NCI-H187 treated with DMSO at 0.1 percent for 48 hours (cell line): ENCODE data around the gene MAD1L1.

Source experiments
- DNase-seq: peaks from one replicate; lab custom pipeline; 2025; lab: John Stamatoyannopoulos, UW

Gene MAD1L1

DNA sequence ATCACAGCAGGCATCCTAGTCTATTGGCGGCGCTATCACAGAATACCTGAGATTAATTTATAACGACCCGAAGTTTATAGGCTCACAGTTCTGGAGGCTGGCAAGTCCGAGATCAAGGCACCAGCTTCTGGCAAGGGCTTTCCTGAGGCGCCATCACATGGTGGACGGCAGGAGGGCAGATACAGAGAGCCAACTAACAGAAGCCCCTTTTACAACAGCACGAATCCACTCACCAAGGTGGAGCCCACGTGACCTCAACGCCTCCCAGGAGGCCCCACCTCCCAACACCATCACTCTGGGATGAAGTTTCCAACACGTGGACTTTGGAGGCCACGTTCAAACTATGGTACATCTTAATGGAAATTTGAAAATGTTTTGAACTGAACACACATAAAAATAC, 307.4 kb downstream of the MAD1L1 start:
- no peak for DNase-seq

DNA sequence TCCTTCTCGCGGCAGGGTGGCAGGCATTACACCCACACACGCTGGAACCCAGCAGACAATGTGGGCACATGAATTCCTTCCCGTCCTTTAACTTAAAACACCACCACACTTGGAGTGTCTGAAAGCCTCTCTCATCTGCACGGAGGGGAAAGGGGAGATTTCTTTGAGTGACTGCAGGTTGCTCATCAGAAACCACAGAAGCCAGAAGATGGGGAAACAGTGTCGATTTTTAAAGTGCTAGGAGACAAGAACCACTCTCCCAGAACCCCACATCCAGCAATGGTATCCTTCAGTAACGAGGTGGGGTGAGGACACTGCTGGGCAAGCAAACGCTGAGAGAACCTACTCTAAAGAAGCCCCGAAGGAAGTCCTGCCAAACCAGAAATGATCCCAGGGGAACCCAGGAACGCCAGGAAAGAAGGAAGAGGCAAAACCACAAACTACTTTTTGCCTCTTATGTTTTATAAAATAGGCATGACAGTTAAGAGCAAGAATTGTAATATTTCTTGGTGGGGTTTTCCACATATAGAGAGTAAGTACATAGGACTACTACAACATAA, 308.4 kb downstream of the MAD1L1 start:
- no peak for DNase-seq

DNA sequence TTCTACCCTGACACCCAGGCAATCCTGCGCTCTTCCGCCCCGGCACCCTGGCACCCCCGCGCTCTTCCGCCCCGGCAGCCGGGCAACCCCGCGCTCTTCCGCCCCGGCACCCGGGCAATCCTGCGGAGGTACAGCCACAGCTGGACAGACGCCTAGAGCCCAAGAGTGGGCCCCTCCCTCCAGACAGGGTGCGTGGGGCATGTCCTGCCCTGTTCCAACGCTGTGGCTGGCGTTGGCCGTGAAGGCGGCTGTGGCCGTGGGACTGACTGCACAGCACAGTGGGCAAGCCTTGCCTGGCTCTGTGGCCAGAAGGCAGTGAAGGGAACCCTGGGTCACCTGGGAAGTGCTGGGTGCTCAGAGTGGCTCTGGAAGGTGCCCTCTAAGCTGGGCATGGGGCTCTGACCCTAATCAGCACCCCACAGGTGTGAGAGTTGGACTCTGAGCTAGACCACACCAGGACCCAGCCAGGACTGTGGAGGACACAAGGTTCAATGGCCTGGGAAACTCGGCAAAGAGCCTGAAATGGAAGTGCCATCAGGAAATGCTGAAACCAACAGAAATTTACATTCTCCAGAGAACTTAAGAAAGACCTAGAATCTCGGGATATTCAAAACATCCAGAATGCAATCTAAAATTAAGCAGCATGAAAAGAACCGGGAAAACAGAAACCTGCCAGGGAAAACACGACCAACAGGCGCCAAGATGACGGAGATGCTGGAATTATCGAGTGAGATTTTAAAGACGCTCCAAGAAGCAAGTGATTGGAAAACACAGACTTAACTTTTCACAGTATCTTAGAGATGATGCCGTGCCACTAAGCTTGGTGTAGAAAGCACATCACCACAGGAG, 309.1 kb downstream of the MAD1L1 start:
- DNase-seq: no peak

DNA sequence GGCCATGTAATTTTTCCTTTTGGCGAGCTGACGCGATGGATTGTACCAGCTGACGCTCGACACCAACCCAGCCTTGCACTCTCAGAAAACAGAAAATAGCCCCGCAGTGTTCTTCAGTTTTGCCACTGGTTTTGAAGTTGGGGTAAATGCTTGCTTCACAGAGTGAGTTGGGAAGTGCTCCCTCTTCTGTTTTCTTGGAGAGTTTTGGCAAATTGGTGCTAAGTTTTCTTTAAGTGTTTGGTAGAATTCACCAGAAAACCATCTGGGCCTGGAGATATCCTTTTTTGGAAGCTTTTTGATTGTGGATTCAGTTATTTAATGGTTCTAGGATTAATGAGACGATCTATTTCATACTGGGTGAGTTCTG, 309.9 kb downstream of the MAD1L1 start:
- no peak for DNase-seq

DNA sequence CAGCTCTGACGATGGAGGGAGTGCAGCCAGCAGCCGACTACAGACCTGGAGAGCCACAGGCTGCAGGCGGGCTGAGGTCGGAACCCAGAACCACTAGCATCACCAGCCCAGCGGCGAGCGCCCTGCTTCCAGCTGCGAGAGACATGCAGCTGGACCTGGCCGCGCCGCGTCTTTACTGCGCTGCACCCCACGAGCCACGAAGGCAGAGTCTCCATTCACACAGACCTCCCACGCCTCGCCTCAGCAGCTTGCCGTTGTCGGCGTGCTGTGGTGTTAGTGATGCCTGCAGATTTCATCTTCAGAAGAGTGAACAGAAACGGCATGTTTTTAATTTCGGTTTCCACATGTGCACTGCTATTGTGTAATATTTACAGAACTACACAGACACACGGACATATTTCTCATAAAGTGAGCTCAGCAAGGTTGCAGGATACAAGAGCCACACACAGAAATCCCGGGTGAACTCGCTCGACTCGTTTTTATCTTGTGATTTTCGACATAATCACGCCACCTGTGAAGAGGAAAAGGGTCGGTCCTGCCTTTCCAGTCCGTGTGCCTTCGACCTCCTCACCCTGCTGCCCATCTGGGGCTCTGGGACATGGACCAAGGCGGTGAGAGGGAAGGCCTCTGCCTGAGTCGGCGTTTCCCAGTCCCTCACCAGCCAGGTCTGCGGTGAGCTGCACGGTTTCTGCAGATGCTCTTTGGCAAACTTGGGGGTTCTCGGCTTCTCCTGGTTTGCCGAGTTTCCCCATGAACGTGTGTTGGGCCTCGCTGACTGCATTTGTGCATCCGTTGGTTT, 310.5 kb downstream of the MAD1L1 start:
- DNase-seq: no peak

DNA sequence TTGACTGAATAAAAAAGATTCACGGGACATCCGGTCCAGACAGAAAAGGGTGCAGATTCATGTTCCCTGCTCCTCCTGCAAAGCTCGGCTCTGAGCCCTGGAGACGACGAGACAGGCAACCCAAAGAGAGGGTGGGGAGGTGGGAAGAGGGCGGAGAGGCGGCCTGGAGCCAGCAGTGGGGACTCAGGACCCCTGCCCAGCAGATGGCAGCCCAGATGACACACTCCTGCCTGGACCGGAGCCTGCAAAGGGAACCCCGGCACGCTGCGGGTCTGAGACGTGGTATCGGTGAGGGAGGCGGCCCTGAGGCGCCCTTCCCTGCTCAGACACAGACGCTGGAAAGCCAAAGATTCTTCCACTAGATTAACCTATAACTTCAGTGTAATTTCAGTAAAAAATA, 311.9 kb downstream of the MAD1L1 start:
- no peak for DNase-seq

DNA sequence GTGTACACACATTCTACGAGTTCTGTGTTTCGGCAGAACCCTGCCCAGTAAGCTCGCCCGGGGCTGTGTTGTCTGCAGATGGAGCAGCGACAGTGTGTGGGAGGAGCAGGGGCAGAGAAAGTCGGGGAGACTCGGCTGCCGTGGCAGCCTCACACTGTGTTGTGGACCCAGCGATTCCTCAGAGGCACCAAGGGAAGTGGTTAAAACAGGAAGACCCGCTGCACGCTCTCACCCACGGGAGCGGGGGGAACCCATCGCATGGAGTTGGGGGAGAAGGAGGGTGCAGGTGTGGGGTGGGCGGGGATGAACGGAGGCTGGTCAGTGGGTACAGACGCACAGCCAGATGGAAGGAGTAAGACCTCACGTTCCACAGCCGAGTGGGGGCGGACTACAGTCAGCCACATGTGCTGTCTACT, 312.5 kb downstream of the MAD1L1 start:
- no peak for DNase-seq

DNA sequence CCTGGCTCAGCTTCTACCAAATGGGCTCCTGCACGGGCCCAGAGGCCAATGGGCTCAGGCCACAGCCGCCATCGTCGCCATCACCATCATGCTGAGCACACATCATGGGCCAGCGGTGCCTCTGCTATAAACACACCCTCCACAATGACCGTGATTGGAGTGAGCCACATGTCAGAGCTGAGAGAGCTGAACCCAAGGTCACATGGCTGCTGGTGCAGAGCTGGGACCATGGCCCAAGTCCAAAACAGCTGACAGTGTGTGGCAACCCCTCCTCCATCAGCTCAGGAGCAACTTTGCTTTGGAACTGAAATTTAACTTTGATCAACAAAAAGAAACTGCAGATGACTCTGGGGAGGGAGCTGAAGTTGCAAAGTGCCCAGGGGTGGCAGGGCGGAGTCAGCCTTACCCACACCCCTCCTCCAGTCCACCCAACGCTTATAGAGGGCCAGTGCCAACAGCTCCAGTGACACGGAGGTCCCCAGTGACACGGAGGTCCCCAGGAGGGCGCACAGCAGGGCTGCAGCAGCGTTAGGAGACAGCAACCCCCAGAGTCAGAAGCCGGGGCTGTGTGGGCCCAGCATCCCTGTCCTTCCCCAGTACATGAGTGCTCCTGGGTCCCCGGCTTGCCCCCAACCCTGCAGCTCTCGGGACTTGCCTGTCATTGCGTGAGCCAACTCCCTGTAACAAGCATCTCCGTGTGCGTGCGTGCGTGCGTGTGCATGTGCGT, 313.0 kb downstream of the MAD1L1 start:
- DNase-seq: no peak

DNA sequence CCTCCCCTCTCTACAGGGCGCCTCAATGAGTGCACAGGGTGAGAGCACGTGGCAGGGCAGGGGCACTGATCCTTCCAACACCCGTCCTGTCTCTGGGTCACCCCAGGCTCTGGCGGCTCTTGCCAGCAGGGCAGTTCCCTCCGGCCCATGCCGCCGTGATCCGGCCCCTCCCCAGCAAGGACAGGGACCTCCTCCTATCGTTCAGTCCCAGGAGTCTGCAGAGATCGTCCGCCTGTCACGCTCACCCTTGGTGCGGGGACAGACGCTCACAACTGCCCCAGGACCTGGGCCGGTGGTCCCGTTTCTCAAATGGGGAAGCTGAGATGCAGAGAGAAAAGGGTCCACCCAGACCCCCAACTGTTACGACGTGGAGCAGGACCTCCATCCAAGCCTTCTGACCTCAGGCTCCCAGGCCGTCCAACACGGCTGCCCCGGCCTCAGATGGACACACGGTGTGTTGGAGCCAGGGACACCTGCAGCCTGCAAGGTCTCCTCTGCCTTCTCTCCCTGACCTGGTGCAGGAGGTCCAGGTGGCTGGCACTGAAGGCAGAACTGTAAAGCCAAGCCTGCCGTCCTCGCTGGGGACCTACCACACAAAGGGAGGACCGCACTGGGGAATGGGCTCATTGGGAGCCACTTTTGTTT, 313.7 kb downstream of the MAD1L1 start:
- DNase-seq: no peak

DNA sequence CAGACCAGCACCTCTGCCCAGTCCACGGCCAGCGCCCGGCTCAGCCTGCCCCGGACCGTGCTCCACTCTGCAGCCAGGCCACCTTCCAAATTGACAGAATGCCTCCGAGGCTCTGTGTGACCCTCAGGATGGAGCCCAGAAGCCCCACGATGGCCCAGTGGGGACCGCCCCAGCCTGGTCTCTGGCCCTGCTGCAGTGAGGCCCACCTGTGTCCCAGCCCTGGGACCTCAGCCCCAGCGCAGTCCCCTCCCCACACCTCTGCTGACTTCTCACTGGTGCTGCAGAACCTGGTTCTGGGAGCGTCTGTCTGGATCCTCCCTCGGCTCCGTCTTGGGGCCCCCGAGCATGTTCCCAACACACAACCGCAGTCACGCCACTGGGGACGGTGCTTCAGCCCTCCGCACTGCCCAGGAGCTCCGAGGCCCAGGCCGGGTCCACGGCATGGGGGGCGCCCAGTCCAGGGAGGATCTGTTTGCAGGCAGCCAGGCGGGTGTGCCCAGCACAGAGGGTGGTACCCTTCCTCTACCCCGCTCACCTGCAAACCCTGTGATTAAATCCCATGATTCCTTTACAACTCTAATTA, 314.6 kb downstream of the MAD1L1 start:
- no peak for DNase-seq

DNA sequence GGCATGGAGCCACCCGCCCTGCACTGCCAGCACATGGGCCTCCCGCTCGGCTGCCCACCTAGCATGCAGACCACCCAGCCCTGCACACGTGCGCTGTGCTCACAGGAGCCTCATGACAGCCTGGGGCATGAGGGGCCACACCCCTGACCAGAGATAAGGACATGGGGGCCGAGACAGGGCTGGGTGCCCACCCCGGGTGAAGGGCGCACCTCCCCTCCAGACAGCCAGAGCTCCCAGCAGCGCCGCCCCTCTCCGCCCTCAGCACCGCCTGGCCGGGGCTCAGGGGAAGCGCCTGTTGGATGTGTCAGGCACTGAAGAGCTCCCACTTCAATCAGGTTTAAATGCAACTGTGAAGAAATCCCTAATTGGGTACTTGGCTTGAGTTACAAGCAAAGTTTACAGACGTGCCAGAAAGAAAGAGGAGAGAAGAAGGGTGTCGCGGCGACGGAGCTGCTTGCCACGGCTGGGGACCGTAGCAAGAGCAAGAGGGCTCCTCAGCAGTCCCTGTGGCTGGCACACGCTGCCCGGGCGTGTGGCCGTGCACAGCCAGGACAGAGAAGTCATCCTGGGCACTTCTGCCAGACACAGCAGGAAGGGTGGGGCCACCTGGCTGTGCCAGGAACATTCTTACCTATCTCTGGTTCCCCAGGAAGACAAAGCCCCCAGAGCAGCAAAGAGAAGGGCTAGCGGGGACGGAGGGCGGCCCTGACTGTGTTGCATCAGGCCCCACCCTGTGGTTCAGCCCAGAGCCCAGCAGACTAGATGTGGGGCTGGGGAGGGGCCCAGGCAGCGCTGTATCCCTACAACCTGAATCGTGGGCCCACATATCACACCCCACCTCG, 315.3 kb downstream of the MAD1L1 start:
- no peak for DNase-seq

DNA sequence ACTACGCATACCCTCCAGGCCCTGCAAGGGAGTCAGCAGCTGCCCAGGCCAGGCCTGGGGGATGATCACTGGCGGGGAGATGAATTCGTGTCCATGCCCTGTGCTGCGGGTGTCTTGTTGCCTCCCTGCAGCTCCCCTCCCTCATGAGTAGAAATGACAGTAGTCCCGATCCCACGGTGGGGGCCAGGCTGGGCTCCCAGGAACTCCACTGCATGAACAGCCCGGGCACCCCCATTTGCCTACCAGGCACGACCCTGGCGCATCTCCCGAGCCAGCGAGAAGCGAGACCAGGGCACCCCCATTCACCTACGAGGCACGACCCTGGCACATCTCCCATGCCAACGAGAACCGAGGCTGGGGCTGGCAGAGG, 316.2 kb downstream of the MAD1L1 start:
- DNase-seq: no peak

DNA sequence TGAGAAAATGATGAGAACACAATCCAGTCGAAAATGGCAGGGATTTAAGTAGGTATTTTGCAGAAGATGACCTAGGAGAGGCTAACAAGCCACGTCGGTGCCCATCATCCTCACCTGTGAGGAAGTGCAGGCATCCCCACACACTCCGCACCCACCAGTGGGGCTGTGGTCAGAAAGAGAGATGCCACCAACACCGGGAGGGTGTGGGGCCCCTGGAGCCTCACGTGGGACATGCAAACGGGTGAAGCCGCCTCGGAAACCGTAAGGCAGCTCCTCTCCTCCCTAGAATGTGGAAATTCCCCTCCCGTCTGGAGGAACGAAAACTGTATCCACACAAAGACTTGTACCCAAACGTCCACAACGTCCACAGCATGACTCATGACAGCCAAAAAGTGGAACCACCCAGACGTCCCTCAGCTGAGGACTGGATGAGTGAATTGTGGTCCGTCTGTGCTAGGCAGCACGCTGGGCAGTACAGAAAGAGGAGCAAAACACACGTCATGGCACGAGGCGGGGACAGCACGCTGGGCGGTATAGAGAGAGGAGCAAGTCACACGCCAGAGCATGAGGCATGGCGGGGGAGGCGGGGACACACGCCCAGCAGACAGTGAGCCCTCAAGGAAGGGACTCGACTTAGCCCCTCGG, 316.7 kb downstream of the MAD1L1 start:
- DNase-seq: no peak

DNA sequence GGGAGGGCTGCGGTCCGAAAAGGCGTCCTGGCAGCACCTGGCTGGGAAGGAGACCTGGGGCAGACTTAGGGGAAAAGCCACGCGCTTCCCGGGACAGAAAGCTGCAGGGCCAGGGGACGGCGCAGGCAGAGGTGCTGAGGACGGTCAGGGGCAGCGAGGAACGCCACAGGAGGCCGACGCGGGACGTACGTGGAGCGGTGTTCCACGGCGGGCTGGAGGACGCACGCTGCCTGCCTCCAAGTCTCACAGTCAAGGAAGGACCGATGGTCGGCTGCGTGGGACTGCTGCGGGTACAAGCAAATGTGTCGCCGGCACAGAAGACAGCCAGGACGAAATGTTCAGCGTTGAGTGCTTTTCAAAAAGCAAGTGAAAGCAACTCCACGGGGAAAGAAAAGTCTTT, 317.4 kb downstream of the MAD1L1 start:
- no peak for DNase-seq

DNA sequence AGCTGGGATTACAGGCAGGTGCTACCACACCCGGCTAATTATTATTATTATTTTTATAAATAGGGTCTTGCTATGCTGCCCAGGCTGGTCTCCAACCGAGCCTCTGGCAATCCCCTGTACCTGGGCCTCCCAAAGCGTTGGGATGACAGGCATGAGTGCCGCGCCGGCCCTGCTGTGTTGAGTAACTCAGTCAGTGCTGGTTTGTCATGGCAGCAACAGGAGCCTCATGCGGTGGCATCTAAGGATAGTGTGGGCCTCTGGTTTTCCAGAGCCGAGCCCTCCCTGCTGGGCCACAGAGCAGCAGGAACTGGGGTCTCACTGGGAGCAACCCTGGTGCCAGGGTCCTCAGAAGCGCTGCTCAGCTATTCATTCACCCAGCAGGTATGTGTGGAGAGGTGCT, 318.0 kb downstream of the MAD1L1 start:
- no peak for DNase-seq

DNA sequence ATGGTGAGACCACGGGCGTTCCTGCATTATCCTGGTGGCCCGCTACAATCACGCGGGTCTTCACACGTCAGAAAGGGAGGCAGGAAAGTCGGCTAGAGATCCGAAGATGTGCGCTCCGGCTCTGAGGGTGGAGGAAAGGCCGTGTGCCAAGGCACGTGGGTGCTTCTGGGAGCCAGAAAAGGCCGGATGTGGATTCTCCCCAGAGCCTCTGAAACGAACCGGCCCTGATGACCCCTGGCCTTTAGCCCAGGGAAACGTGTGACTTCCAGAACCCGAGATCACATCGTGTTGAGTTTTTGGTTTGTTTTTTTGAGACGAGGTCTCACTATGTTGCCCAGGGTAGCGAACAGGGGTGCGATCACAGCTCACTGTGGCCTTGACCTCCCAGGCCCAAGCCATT, 318.4 kb downstream of the MAD1L1 start:
- no peak for DNase-seq

DNA sequence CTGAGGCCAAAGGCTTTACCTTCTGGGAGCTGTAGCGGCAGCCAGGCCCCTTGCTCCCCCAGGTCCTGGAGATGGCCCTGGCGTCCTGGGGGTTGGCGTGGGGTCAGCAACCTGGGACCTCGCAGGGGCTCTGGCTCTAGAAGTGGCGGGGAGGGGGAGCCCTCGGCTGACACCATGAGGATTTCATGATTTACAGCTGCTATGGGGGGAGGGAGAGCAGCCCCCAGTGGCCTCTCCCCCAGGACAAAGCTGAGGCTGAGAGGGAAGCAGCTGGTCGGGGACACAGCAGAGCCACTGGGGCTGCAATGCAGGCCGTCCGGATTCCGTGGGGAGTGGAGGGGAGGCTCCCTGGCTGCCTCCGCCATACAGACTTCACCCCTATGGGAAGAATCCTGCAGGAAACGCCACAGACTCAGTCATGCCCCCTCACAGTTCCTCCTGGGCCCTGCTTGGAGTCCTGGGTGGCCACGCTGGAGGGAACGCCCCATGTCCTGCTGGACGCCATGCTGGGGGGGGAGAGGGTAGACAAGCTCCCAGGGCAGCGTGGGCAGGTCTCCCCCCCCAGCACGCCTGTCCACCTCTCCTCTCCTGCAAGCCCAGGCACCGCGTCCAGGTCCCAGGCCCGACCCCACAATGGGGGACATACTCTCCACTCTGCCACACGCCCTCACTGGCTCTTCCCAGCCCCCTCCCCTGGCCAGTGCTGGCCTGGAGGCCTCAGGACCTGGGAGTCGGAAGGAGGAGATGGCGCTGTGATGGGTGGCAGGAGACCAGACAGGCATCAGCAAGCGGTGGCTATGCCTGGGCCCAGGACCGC, 319.1 kb downstream of the MAD1L1 start:
- DNase-seq: no peak

DNA sequence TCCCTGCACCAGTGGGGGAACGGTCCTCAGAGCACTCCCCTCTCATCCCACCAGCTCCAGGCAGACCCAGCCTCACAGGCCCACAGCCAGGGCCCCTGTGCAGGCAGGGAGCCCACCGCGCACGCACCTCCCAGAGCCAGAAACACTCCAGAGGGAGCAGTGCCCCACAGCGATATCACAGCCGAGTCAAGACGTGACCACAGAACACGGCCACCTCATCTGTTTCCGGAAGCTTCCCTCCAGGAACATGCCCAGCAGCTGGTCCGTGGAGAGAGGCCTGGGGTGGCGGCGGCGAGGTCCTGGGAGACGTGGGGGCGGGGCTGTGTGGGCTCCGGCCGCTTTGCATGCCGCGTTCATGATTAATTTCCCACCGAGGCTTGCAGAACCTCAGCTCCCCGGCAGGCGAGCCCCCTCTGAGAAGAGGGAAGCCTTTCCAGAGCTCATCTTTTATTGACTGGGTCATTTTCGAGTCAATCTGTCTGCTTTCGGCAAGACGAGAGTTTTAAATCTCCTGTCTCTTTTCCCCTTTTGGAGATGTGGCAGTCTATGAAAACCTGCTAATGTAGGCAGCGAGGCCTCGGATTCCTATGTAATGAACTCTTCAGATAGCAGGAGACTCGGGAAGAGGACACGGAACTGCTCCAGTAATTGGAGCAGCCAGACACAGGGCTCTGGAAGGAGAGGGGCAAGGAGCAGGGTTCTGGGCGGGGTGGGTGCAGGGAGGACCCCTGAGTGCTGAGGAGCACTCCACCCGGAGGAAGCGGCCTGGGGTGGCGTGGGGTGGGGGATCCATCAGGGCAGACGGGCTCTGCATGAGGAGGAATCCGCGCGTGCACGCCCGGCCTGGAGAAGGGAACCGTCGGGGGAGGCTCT, 319.9 kb downstream of the MAD1L1 start:
- DNase-seq: no peak
